ENCODE measurements around the gene PDE4D. TPM values are rescaled to one million over a fixed set of nuclear protein-coding genes. Genes with fewer than 3 reads are reported as not detected.

The PDE4D gene
- total RNA-seq, 1 experiment from 2014 or later = 3.3 TPM

DNA sequence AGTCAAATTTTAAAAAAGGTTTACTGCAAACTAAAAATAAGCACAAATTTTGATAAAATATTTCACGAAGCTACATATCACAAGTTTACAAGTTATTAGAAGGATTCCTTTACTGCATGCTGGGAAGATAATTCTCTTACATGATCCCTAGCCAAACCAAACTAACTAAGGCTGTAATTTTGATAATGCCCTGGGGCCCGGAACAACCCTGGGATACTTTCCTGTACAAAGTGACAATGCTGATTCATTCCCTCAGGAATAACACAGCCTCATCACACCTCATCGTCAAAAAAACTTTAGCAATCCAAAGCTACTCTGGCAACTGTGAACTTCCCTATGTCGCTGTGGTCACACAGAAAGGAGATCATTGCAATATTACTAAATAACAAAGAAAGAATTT is 907.8 kb downstream of the PDE4D start:
- no peak overlapping the region for H3K27ac Mint-ChIP-seq

GRCh38 chr5:58985311-58985710 is 908.2 kb downstream of the PDE4D start:
- Mint-ChIP-seq H3K36me3 (peaks cover 3% of the 10 kb centered on the region; the same call in 1 of the 2 replicates), H3K4me3 (no peak overlapping the region), H3K4me1 (peaks cover 24% of the 10 kb centered on the region), H3K9me3 (peaks cover 12% of the 10 kb centered on the region), H3K27me3 (ENCODE audit: low read depth) (no peaks in the 10 kb centered on the region; the same call in 1 of the 2 replicates), H3K27ac (no peak overlapping the region)
- ChIA-PET CTCF (interaction anchor here (1.0 to 2.6 kb wide), 6 partner anchors 14 to 135 kb away, joined by 3 to 16 read pairs (median 4); no protein-coding TSS in a partner anchor), POLR2A (no interaction called here)
- DNase-seq (ENCODE audit: low spot score) = no peak
- ATAC-seq = no peak
- TF ChIP-seq ZNF121 (CRISPR knock-in tag; IDR thresholded peaks at IDR 0.05) (no peak), FOXK1 (CRISPR knock-in tag; IDR thresholded peaks at IDR 0.05) (no peak), ZNF219 (CRISPR knock-in tag; IDR thresholded peaks at IDR 0.05; ENCODE audit: borderline replicate concordance) (no peak), IRF2 (CRISPR knock-in tag; IDR thresholded peaks at IDR 0.05; ENCODE audit: borderline replicate concordance, low read depth) (no peak), TEAD1 (CRISPR knock-in tag; IDR thresholded peaks at IDR 0.05) (no peak), GRHL2 (CRISPR knock-in tag; IDR thresholded peaks at IDR 0.05; ENCODE audit: insufficient replicate concordance, severe bottlenecking) (no peak), USF2 (CRISPR knock-in tag; IDR thresholded peaks at IDR 0.05) (no peak), FOXP4 (CRISPR knock-in tag; IDR thresholded peaks at IDR 0.05) (no peak), NFE2L1 (CRISPR knock-in tag; IDR thresholded peaks at IDR 0.05) (no peak), TEAD4 (CRISPR knock-in tag; IDR thresholded peaks at IDR 0.05) (no peak), CREM (CRISPR knock-in tag; IDR thresholded peaks at IDR 0.05) (no peak), MXD4 (CRISPR knock-in tag; IDR thresholded peaks at IDR 0.05; ENCODE audit: borderline replicate concordance) (no peak), NFYB (CRISPR knock-in tag; conservative IDR thresholded peaks at IDR 0.05; ENCODE audit: low read depth) (no peak), ATF6 (CRISPR knock-in tag; IDR thresholded peaks at IDR 0.05) (no peak), RORB (CRISPR knock-in tag; IDR thresholded peaks at IDR 0.05) (no peak), MLX (CRISPR knock-in tag; IDR thresholded peaks at IDR 0.05) (no peak), SMAD3 (CRISPR knock-in tag; IDR thresholded peaks at IDR 0.05; ENCODE audit: borderline replicate concordance) (no peak), JUN (CRISPR knock-in tag; IDR thresholded peaks at IDR 0.05) (no peak), KAT7 (CRISPR knock-in tag; IDR thresholded peaks at IDR 0.05; ENCODE audit: borderline replicate concordance) (no peak)
- TF ChIP-seq, protein P1, sequence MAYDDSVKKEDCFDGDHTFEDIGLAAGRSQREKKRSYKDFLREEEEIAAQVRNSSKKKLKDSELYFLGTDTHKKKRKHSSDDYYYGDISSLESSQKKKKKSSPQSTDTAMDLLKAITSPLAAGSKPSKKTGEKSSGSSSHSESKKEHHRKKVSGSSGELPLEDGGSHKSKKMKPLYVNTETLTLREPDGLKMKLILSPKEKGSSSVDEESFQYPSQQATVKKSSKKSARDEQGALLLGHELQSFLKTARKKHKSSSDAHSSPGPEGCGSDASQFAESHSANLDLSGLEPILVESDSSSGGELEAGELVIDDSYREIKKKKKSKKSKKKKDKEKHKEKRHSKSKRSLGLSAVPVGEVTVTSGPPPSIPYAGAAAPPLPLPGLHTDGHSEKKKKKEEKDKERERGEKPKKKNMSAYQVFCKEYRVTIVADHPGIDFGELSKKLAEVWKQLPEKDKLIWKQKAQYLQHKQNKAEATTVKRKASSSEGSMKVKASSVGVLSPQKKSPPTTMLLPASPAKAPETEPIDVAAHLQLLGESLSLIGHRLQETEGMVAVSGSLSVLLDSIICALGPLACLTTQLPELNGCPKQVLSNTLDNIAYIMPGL (CRISPR knock-in tag; IDR thresholded peaks at IDR 0.05) = no peak

More for the DNA sequence above, 907.8 kb downstream of the PDE4D start:
- no peak for TF ChIP-seq CBFB (CRISPR knock-in tag; IDR thresholded peaks at IDR 0.05; ENCODE audit: low read depth)
- no peak for TF ChIP-seq ZNF671 (CRISPR knock-in tag; IDR thresholded peaks at IDR 0.05)
- no peak for TF ChIP-seq NFE2L1 (CRISPR knock-in tag; IDR thresholded peaks at IDR 0.05)
- TF ChIP-seq RELA (CRISPR knock-in tag; IDR thresholded peaks at IDR 0.05; ENCODE audit: borderline replicate concordance) = no peak
- no peak for TF ChIP-seq ZNF219 (CRISPR knock-in tag; IDR thresholded peaks at IDR 0.05; ENCODE audit: borderline replicate concordance)
- TF ChIP-seq, protein P1 (CRISPR knock-in tag; IDR thresholded peaks at IDR 0.05) = no peak
- no peak for TF ChIP-seq EMX1 (CRISPR knock-in tag; IDR thresholded peaks at IDR 0.05)
- no peak for TF ChIP-seq TEAD4 (CRISPR knock-in tag; IDR thresholded peaks at IDR 0.05)
- Mint-ChIP-seq H3K4me1 (peaks cover 19% of the 10 kb centered on the region), H3K36me3 (peaks cover 3% of the 10 kb centered on the region; the same call in 1 of the 2 replicates), H3K27me3 (ENCODE audit: low read depth) (no peaks in the 10 kb centered on the region), H3K9me3 (peaks cover 8% of the 10 kb centered on the region), H3K4me3 (no peak overlapping the region)
- ATAC-seq (no peak), DNase-seq (ENCODE audit: low spot score) (no peak)
- CTCF ChIA-PET = interaction anchor here (1.0 to 2.6 kb wide), 6 partner anchors 14 to 135 kb away, joined by 3 to 16 read pairs (median 4); no protein-coding TSS in a partner anchor
- POLR2A ChIA-PET = no interaction called here
